DOHH2 (cell line): ENCODE results near the gene FAM241A.

Source experiments
- H3F3A ChIP-seq: fragments of 200-600 bp; sonication (generic), shearing (Covaris generic); 2 replicates; pipeline ENCODE4 v1.6.0; 2016; ENCODE audit warnings: antibody characterized with exemption, mild to moderate bottlenecking; ENCODE audit not compliant: control insufficient read depth, insufficient read depth
- H3K27ac ChIP-seq: fragments of 200-600 bp; sonication (generic); 2 replicates; pipeline ENCODE4 v1.5.1; 2014; ENCODE audit warnings: low read depth, mild to moderate bottlenecking, low read length, moderate library complexity
- H3K27me3 ChIP-seq: fragments of 200-600 bp; sonication (generic); 2 replicates; pipeline ENCODE4 v1.6.1; 2014; ENCODE audit warnings: mild to moderate bottlenecking, low read length, mixed read lengths; ENCODE audit not compliant: control insufficient read depth
- H3K36me3 ChIP-seq: fragments of 200-600 bp; sonication (generic); 2 replicates; pipeline ENCODE4 v1.6.1; 2014; ENCODE audit warnings: mild to moderate bottlenecking, low read length, moderate library complexity, mixed read lengths; ENCODE audit not compliant: control insufficient read depth
- H3K4me1 ChIP-seq: fragments of 200-600 bp; sonication (generic); 2 replicates; pipeline ENCODE4 v1.6.1; 2014; ENCODE audit warnings: mild to moderate bottlenecking, low read length, mixed read lengths; ENCODE audit not compliant: control insufficient read depth
- H3K4me2 ChIP-seq: fragments of 200-600 bp; sonication (generic); 2 replicates; pipeline ENCODE4 v1.6.0; 2014; ENCODE audit warnings: mild to moderate bottlenecking, low read length, moderate library complexity
- H3K4me3 ChIP-seq: fragments of 200-600 bp; sonication (generic); 2 replicates; pipeline ENCODE4 v1.5.1; 2014; ENCODE audit warnings: mild to moderate bottlenecking, low read length, mixed read lengths
- H3K79me2 ChIP-seq: fragments of 200-600 bp; sonication (generic); 2 replicates; pipeline ENCODE4 v1.6.1; 2014; ENCODE audit warnings: mild to moderate bottlenecking, low read length, mixed read lengths; ENCODE audit not compliant: control insufficient read depth
- H3K9me2 ChIP-seq: fragments of 200-600 bp; sonication (generic); replicated peaks from 2 replicates; pipeline ENCODE4 v1.6.1; 2014; ENCODE audit warnings: mild to moderate bottlenecking, low read length, mixed read lengths; ENCODE audit not compliant: control insufficient read depth
- H3K9me3 ChIP-seq: fragments of 200-600 bp; sonication (generic); 2 replicates; pipeline ENCODE4 v1.6.1; 2014; ENCODE audit warnings: antibody characterized with exemption, low read length, mixed read lengths; ENCODE audit not compliant: control insufficient read depth, insufficient read depth
- H4K20me1 ChIP-seq: fragments of 200-600 bp; sonication (generic); 2 replicates; pipeline ENCODE4 v1.6.0; 2014; ENCODE audit warnings: low read depth, mild to moderate bottlenecking, antibody characterized with exemption, low read length, moderate library complexity; ENCODE audit not compliant: control insufficient read depth, insufficient read depth
- EZH2phosphoT487 ChIP-seq: fragments of 200-600 bp; sonication (generic); IDR thresholded peaks from 2 replicates; pipeline ENCODE4 v1.6.1; 2017; ENCODE audit warnings: borderline replicate concordance, mild to moderate bottlenecking, antibody characterized with exemption, low read length, moderate library complexity, mixed read lengths
- TF ChIP-seq, protein P1 (sequence below): fragments of 200-600 bp; sonication (generic); IDR thresholded peaks from one replicate; pipeline ENCODE4 v1.5.1; 2014; ENCODE audit warnings: antibody characterized with exemption, mild to moderate bottlenecking, low read depth, low read length; ENCODE audit not compliant: poor library complexity, severe bottlenecking

Gene FAM241A

DNA sequence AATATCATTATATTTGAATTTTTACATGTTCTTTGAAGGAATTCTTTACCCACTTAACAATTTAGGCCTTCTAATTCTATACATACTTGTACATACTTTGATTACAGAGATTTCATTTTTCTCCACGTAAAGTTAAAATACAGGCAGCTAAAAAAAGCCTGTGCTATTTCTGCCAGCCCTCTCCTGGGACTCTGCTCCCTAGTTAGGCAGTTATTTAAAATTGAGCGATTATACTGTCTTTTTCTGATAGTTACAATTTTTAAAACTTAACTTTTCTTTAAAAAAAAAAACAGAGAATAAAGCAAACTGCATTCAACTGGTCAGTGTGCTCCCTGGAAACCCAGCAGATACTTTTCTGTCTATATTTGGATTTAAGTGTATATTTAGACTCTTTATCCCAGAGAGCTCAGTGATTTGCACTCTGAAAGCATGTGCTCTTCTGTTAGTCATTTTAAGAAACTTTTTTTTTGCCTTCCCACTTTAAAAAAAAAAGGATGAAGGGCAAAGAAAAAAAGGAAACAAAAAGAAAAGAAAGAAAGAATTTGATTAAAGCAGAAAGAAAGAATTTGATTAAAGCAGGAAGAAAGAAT is 18.1 kb upstream of the FAM241A start:
- Histone ChIP-seq H3K9me3 (no peaks in the 10 kb centered on the region), H3K9me2 (no peaks in the 10 kb centered on the region), H3K4me3 (peak overlapping the region; percentile 59), H3F3A (no peaks in the 10 kb centered on the region; the same call in 1 of the 2 replicates), H3K4me1 (peaks cover 47% of the 10 kb centered on the region), H3K27me3 (no peaks in the 10 kb centered on the region), H3K4me2 (peak overlapping the region; percentile 76), H3K79me2 (no peaks in the 10 kb centered on the region), H3K36me3 (no peaks in the 10 kb centered on the region), H4K20me1 (no peaks in the 10 kb centered on the region), H3K27ac (peak overlapping the region; percentile 55)
- TF ChIP-seq, protein P1, sequence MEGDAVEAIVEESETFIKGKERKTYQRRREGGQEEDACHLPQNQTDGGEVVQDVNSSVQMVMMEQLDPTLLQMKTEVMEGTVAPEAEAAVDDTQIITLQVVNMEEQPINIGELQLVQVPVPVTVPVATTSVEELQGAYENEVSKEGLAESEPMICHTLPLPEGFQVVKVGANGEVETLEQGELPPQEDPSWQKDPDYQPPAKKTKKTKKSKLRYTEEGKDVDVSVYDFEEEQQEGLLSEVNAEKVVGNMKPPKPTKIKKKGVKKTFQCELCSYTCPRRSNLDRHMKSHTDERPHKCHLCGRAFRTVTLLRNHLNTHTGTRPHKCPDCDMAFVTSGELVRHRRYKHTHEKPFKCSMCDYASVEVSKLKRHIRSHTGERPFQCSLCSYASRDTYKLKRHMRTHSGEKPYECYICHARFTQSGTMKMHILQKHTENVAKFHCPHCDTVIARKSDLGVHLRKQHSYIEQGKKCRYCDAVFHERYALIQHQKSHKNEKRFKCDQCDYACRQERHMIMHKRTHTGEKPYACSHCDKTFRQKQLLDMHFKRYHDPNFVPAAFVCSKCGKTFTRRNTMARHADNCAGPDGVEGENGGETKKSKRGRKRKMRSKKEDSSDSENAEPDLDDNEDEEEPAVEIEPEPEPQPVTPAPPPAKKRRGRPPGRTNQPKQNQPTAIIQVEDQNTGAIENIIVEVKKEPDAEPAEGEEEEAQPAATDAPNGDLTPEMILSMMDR: no peak
- TF ChIP-seq EZH2phosphoT487: no peak

DNA sequence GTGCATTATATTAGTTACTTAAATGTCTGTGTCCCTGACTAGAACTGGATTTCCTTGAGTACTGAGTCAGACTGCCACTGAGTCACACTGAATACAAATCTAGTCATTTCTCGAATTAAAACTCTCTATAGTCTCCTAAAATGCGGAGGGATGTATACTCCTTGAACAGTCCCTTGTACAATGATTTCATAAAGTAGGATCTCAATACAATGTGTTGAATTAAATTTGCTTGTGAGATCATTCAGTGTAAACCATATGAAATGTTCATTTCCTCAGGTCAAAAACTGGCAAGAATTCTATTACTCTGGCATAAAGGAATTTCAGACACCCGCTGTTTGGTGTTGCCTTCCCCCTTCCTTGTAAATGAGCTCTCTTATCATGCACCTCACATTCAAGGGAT is 17.5 kb upstream of the FAM241A start:
- no peaks in the 10 kb centered on the region for H3K36me3 ChIP-seq
- TF ChIP-seq, protein P1: no peak
- TF ChIP-seq EZH2phosphoT487: no peak
- no peaks in the 10 kb centered on the region for H3K27me3 ChIP-seq
- H3K27ac ChIP-seq: peak overlapping the region; percentile 55
- no peaks in the 10 kb centered on the region for H3K9me2 ChIP-seq
- no peaks in the 10 kb centered on the region; the same call in 1 of the 2 replicates for H3F3A ChIP-seq
- no peaks in the 10 kb centered on the region for H3K9me3 ChIP-seq
- peak overlapping the region; percentile 59 for H3K4me3 ChIP-seq
- peak overlapping the region; percentile 76 for H3K4me2 ChIP-seq
- H3K79me2 ChIP-seq: no peaks in the 10 kb centered on the region
- no peaks in the 10 kb centered on the region for H4K20me1 ChIP-seq
- H3K4me1 ChIP-seq: peaks cover 47% of the 10 kb centered on the region

DNA sequence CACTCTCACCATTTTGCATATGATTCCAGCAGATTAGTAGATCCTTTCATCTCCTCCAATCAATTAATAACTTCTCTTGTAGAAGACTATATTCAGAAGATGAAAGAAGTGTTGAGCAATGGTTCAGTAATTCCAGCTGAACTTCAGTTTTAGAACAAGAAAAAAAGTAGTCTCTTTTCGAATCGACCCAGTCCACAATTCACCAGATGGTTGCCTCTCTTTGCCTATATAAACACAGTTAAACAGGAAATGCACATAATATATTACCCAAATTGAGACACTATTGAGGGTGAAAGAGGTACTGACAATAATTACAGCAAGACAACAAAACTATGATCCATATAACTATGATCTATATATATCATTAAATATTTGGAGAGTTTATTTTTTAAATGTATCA is 16.8 kb upstream of the FAM241A start:
- Histone ChIP-seq H3K4me2 (peak overlapping the region; percentile 76), H4K20me1 (no peaks in the 10 kb centered on the region), H3K9me3 (no peaks in the 10 kb centered on the region), H3K4me3 (peak overlapping the region; percentile 59), H3K9me2 (no peaks in the 10 kb centered on the region), H3K27ac (peak overlapping the region; percentile 55), H3K36me3 (no peaks in the 10 kb centered on the region), H3K79me2 (no peaks in the 10 kb centered on the region), H3K4me1 (peaks cover 47% of the 10 kb centered on the region), H3F3A (no peaks in the 10 kb centered on the region; the same call in 1 of the 2 replicates), H3K27me3 (no peaks in the 10 kb centered on the region)
- TF ChIP-seq EZH2phosphoT487: no peak
- TF ChIP-seq, protein P1: no peak
